ENCODE measurements around the gene VSIG1. TPM values are rescaled to one million over a fixed set of nuclear protein-coding genes. Genes with fewer than 3 reads are reported as not detected.

VSIG1 gene
- total RNA-seq, 3 donors from 2014 or later (not counting 1 experiment from before 2014, with no cell fraction given) = 0.54 to 1.1 TPM; not detected in 1

DNA sequence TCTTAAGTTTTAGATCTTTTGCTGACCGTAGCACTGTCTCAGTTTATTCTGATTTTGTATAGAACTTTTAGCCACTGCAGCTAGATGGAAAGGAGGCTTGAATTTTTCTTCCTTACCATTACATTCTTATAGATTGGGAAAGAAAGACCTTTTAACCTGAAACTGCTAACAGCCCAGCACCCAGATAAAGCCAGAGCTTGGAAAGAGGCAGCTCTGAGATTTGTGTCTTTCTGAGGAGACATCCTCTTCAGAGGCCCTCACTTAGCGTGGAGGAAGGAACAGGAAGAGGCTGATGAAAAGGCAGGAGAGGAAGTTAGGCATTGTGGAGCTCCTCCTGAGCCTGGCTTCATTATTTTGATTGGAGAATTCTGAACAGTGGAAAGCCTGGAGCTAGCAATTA, 81.8 kb downstream of the VSIG1 start:
- DNase-seq (no peak), ATAC-seq (no peak)
- Histone ChIP-seq H3K9me3 (ENCODE audit: control insufficient read depth, insufficient read depth, low read length) (no peaks in the 10 kb centered on the region), H3K4me1 (ENCODE audit: control insufficient read depth, insufficient read depth, low read length) (no peaks in the 10 kb centered on the region), H3K36me3 (ENCODE audit: control insufficient read depth, insufficient read depth, low read length) (peaks cover 17% of the 10 kb centered on the region), H3K4me3 (ENCODE audit: low read length) (no peak overlapping the region), H3K27ac (ENCODE audit: low read length) (no peak overlapping the region), H3K27me3 (ENCODE audit: control insufficient read depth, insufficient read depth, low read length) (no peaks in the 10 kb centered on the region)
- no peaks in the 10 kb centered on the region for H3K27me3 Mint-ChIP-seq (ENCODE audit: low read depth in 2 of 2)
- no peaks in the 10 kb centered on the region for H3K9me3 Mint-ChIP-seq
- no peak overlapping the region for H3K4me3 Mint-ChIP-seq
- 80% methylated on average over 1 of the region's 2 CpGs for WGBS (ENCODE audit: insufficient coverage)
- H3K4me1 Mint-ChIP-seq = peaks cover 0 to 2% of the 10 kb centered on the region in 2 donors
- TF ChIP-seq CTCF (IDR thresholded peaks at IDR 0.05) = no peak
- no peak overlapping the region for H3K27ac Mint-ChIP-seq
- H3K36me3 Mint-ChIP-seq = no peaks in the 10 kb centered on the region
- intact Hi-C loops (cut with micrococcal nuclease) = no loop called here

DNA sequence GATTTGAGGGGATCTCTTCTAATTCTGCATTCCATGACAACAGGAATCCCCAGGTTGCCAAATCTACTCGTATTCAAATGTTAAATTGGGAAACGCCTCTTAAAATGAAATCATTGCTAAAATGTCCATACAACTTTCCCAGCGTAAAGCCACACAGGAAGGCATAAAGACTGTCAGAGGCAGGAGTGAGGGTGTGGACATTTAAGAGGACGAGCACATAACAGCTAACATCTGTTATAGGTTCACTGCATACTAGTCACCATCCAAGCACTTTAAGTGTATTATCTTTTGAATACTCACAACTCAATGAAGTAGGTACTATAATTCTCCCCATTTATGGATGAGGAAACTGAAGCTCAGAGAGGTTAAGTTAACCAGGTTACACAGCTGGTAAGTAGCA, 82.3 kb downstream of the VSIG1 start:
- no peaks in the 10 kb centered on the region for H3K4me1 Mint-ChIP-seq
- no peaks in the 10 kb centered on the region for H3K9me3 ChIP-seq (ENCODE audit: control insufficient read depth, insufficient read depth, low read length)
- H3K4me3 Mint-ChIP-seq = no peak overlapping the region
- no peak overlapping the region for H3K27ac Mint-ChIP-seq
- H3K36me3 ChIP-seq (ENCODE audit: control insufficient read depth, insufficient read depth, low read length) = peaks cover 17% of the 10 kb centered on the region
- ATAC-seq (no peak), DNase-seq (no peak)
- no CpG with 5 or more reads among the region's 4 CpGs for WGBS (ENCODE audit: insufficient coverage)
- intact Hi-C loops (cut with micrococcal nuclease) = no loop called here
- no peaks in the 10 kb centered on the region for H3K27me3 Mint-ChIP-seq (ENCODE audit: low read depth in 2 of 2)
- H3K36me3 Mint-ChIP-seq = no peaks in the 10 kb centered on the region
- no peak for TF ChIP-seq CTCF (IDR thresholded peaks at IDR 0.05)
- no peak overlapping the region for H3K27ac ChIP-seq (ENCODE audit: low read length)
- H3K4me3 ChIP-seq (ENCODE audit: low read length) = no peak overlapping the region
- H3K9me3 Mint-ChIP-seq = no peaks in the 10 kb centered on the region
- H3K4me1 ChIP-seq (ENCODE audit: control insufficient read depth, insufficient read depth, low read length) = no peaks in the 10 kb centered on the region
- H3K27me3 ChIP-seq (ENCODE audit: control insufficient read depth, insufficient read depth, low read length) = no peaks in the 10 kb centered on the region

Other genes with a start within 250 kb of the VSIG1 start
- gene MID2, start 219.2 kb upstream of the VSIG1 start, total RNA-seq = 1 to 10 TPM; 1.4 to 6.0 (median 2.3) TPM
- not detected for gene TEX13B, start 62.7 kb upstream of the VSIG1 start, total RNA-seq
- 10 to 100 TPM; 15.9 to 21.4 (median 16.1) TPM for gene PSMD10, start 46.5 kb downstream of the VSIG1 start, total RNA-seq
- gene ATG4A, start 46.7 kb downstream of the VSIG1 start, total RNA-seq = 10 to 100 TPM; 10.7 to 13.5 (median 11.6) TPM